GM12872 (cell line): ENCODE measurements around the gene SHROOM3.

ENCODE experiments used
- TF ChIP-seq, protein P1 (sequence below): IDR thresholded peaks from 3 replicates; pipeline ENCODE4 v1.5.1; 2011; ENCODE audit warnings: low read depth, mild to moderate bottlenecking, low read length, moderate library complexity; ENCODE audit not compliant: insufficient read depth

The SHROOM3 gene

DNA sequence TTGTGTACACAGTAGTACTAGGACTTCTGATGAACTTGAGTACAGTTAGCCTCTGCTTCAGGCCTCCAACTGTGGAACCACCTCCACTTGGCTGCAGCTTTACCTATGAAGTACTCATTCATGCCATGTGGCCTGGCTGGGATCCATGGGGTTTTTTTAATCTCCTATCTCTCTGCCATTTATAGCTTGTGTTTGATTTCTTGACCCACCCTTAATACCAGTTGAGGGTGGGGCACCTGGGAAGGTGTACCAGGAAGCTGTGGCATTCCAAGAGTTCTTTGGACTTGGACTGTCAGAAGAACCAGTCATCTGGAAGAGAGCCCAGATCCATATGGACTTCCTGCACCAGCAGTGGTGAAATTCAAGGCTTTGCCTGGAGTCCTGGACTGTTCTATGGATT lies 230.1 kb downstream of the SHROOM3 start:
- TF ChIP-seq, protein P1, sequence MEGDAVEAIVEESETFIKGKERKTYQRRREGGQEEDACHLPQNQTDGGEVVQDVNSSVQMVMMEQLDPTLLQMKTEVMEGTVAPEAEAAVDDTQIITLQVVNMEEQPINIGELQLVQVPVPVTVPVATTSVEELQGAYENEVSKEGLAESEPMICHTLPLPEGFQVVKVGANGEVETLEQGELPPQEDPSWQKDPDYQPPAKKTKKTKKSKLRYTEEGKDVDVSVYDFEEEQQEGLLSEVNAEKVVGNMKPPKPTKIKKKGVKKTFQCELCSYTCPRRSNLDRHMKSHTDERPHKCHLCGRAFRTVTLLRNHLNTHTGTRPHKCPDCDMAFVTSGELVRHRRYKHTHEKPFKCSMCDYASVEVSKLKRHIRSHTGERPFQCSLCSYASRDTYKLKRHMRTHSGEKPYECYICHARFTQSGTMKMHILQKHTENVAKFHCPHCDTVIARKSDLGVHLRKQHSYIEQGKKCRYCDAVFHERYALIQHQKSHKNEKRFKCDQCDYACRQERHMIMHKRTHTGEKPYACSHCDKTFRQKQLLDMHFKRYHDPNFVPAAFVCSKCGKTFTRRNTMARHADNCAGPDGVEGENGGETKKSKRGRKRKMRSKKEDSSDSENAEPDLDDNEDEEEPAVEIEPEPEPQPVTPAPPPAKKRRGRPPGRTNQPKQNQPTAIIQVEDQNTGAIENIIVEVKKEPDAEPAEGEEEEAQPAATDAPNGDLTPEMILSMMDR: no peak

DNA sequence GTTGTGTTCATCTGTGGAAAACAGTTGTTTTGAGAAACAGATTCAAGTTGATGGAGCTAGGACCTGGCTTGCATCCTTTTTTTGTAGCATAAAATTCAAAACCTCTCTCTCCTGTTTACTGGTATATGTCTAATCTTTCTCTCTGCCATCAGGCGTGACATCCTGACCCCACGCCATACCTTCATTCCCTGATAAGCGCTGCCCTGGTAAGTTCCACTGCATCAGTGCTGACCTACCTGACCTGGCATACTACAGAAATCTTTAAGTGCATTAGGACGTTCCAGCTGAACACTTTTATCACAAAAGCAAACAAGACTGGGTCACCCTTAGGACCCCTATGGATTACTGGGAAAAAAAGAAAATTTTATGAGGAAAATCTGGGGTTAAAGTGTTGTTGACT lies 230.7 kb downstream of the SHROOM3 start:
- TF ChIP-seq, protein P1: no peak

DNA sequence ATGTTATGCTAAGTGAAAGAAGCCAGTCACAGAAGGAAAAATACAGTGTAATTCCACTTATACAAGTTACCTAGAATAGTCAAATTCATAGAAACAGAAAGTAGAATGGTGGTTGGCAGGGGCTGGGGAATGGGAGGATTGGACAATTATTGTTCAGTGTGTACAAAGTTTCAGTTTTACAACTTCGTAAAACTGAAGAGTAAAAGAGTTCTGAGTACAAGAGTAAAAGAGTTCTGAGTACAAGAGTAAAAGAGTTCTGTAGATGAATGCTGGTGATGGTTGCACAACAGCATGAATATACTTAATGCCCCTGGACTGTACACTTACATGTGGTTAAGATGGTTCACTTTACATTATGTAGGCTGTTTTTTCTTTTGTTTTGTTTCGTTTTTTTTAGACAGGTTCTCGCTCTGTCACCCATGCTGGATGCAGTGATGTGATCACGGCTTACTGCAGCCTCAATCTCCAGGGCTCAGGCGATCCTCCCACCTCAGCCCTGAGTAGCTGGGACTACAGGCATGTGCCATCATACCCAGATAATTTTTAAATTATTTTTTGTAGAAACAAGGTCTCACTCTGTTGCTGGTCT lies 232.0 kb downstream of the SHROOM3 start:
- TF ChIP-seq, protein P1: no peak

DNA sequence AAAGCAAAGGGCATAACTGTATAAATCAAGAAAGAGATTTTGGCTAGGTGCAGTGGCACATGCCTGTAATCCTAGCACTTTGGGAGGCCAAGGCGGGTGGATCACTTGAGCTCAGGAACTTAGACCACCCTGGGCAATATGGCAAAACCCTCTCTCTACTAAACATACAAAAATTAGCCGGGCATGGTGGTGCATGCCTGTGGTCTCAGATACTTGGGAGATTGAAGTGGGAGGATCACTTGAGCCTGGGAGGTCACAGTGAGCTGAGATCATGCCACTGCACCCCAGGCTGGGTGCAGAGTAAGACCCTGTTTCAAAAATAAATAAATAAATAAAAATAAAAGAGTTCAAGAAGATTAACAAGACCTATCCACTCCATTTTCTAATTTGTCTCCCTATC lies 235.6 kb downstream of the SHROOM3 start:
- TF ChIP-seq, protein P1: no peak

DNA sequence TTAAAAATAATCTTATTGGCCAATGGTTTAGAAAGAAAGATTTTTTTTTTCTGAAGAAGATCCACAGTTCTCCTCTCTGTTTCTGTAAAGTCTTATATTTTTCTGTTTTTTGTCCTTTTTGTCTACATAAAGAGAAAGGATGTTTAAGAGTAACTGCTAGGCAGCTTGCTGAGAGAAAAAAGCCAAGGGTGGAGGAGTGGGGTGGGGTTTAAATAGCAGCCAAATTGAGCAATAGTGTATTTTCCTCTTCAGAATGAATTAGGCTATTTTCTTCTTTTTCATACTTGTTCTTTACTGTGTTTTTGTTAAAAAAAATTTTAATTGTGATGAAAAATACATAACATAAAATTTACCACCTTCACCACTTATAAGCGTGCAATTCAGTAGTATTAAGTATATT lies 238.3 kb downstream of the SHROOM3 start:
- TF ChIP-seq, protein P1: no peak

DNA sequence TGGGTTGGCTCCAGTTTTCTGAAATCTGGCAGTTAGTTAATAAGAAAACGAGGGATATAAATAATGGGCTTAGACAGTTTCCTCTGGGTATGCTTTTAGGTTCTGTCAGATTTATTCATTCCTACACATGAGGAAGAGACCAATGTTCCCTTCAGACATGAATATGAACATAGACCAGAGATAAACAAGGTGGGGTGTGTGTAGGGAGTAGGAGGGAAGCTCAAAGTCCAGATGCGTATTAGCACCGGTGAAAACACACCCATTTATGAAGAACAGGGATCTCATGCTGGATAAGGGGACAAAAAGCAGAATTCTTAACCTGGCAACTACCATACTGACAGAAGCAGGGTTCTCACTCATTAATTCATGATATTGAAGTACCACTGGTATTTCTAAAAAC lies 240.0 kb downstream of the SHROOM3 start:
- TF ChIP-seq, protein P1: no peak

DNA sequence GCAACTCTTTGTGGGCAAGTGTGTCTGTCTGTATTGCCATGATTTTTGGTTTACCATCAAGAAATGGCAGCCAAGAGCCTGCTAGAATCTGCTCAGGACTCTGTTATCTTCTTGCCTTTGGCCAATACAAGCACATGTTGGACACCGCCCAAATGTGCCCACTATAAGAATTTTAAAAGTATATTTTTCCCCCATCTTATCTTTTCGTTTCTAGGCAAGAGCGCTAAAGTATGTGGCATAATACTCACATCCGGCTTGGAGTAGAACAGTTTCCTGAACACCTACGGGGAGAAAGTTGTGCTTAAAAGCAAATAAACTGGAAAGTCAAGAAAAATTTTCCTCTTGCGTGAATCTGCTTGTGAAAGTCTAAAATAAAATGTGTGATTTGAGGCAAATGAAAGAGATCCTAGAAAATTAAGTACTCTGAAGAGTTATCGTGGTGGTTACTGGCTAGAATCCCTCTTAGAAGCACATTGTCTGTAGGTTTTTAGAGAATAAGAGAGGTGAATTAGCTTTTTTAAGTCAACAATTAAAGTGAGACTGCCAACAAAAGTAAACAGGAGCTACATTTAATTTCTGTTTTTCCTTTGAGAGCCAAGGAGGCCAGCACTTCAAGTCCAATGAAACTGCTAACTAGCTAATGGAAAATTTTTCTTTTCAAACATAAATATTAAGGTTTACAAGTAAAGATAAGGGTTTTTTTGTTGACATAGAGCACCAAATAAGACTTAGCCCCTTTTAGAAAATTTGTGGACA lies 242.7 kb downstream of the SHROOM3 start:
- TF ChIP-seq, protein P1: no peak
